DND-41 (cell line): ENCODE results near the gene CYP2W1.

Experiments used
- ATAC-seq: fragments of 200-7000 bp; cut with Tn5 transposase; 3 replicates; pipeline ENCODE4 v1.9.1; 2021; ENCODE audit warnings: low read depth; ENCODE audit not compliant: insufficient read depth
- DNase-seq: peaks from one replicate; pipeline ENCODE4 v3.0.0-alpha.2; 2020
- H2AFZ ChIP-seq: 2 replicates; pipeline ENCODE4 v1.6.0; 2012; ENCODE audit warnings: low read depth, low read length
- H3K27ac ChIP-seq: 2 replicates; pipeline ENCODE4 v1.5.1; 2012; ENCODE audit warnings: low read length, inconsistent platforms
- H3K27me3 ChIP-seq: fragments of 200-600 bp; sonication (generic); 2 replicates; pipeline ENCODE4 v1.6.0; 2012; ENCODE audit warnings: low read length, mild to moderate bottlenecking, inconsistent platforms; ENCODE audit not compliant: insufficient read depth, poor library complexity
- H3K36me3 ChIP-seq: 2 replicates; pipeline ENCODE4 v1.5.1; 2012; ENCODE audit warnings: low read length, inconsistent platforms; ENCODE audit not compliant: insufficient read depth
- H3K4me1 ChIP-seq: 2 replicates; pipeline ENCODE4 v1.5.1; 2012; ENCODE audit warnings: mild to moderate bottlenecking, low read length; ENCODE audit not compliant: insufficient read depth
- H3K4me2 ChIP-seq: 2 replicates; pipeline ENCODE4 v1.6.0; 2012; ENCODE audit warnings: mild to moderate bottlenecking, moderate library complexity, low read length, inconsistent platforms; ENCODE audit not compliant: insufficient read depth
- H3K4me3 ChIP-seq, 2 experiments: fragments of 200-600 bp in 1 of 2; shearing (Covaris generic) in 1 of 2; 2 replicates each; pipeline ENCODE4 v1.5.1; 2012 to 2016; ENCODE audit warnings: inconsistent platforms in 2 of 2, low read length in 2 of 2, mild to moderate bottlenecking in 2 of 2, low read depth in 1 of 2, moderate library complexity in 1 of 2
- H3K79me2 ChIP-seq: 2 replicates; pipeline ENCODE4 v1.6.0; 2012; ENCODE audit warnings: low read length, inconsistent platforms; ENCODE audit not compliant: insufficient read depth
- H3K9ac ChIP-seq: 2 replicates; pipeline ENCODE4 v1.6.0; 2012; ENCODE audit warnings: low read depth, mild to moderate bottlenecking, inconsistent platforms, low read length, moderate library complexity
- H3K9me3 ChIP-seq: 2 replicates; pipeline ENCODE4 v1.5.1; 2012; ENCODE audit warnings: low read length, moderate library complexity, mild to moderate bottlenecking, inconsistent platforms; ENCODE audit not compliant: insufficient read depth, severe bottlenecking
- H4K20me1 ChIP-seq: 2 replicates; pipeline ENCODE4 v1.6.0; 2012; ENCODE audit warnings: low read length; ENCODE audit not compliant: insufficient read depth
- EZH2 ChIP-seq: IDR thresholded peaks from 3 replicates; pipeline ENCODE4 v1.6.1; 2012; ENCODE audit warnings: borderline replicate concordance, low read depth, mild to moderate bottlenecking, moderate library complexity, low read length, inconsistent platforms; ENCODE audit not compliant: severe bottlenecking
- TF ChIP-seq, protein P1 (sequence below): IDR thresholded peaks from 2 replicates; pipeline ENCODE4 v1.5.1; 2012; ENCODE audit warnings: borderline replicate concordance, low read length, moderate library complexity, mild to moderate bottlenecking; ENCODE audit not compliant: poor library complexity, severe bottlenecking; ENCODE audit errors: extremely low read depth

The CYP2W1 gene

DNA sequence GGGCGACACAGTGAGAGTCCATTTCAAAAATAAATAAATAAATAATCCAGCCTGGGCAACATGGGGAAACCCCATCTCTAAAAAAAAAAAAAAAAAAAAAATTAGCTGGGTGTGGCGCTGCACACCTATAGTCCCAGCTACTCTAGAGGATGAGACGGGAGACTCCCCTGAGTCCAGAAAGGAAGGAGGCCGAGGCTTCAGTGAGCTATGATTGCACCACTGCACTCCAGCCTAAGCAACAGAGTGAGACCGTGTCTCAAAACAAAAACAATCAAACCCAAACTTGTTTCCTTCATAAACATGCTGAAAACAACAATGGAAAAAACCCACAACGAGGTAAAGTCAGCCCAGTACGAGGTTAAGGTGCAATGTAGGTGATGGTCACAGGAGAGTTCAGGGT is 8.8 kb upstream of the CYP2W1 start:
- Histone ChIP-seq H3K79me2 (peaks cover 59% of the 10 kb centered on the region), H3K9ac (peak overlapping the region; percentile 93), H3K36me3 (peaks cover 39% of the 10 kb centered on the region), H2AFZ (no peak overlapping the region), H3K4me1 (peaks cover 32% of the 10 kb centered on the region), H3K4me2 (peak overlapping the region; percentile 81), H3K27ac (peak overlapping the region; percentile 84; the same call in 1 of the 2 replicates), H3K4me3 (peak overlapping the region; percentile 77 to 79), H3K27me3 (no peaks in the 10 kb centered on the region), H4K20me1 (peaks cover 50% of the 10 kb centered on the region), H3K9me3 (no peaks in the 10 kb centered on the region)
- no peak for ATAC-seq
- no peak for TF ChIP-seq EZH2
- TF ChIP-seq, protein P1, sequence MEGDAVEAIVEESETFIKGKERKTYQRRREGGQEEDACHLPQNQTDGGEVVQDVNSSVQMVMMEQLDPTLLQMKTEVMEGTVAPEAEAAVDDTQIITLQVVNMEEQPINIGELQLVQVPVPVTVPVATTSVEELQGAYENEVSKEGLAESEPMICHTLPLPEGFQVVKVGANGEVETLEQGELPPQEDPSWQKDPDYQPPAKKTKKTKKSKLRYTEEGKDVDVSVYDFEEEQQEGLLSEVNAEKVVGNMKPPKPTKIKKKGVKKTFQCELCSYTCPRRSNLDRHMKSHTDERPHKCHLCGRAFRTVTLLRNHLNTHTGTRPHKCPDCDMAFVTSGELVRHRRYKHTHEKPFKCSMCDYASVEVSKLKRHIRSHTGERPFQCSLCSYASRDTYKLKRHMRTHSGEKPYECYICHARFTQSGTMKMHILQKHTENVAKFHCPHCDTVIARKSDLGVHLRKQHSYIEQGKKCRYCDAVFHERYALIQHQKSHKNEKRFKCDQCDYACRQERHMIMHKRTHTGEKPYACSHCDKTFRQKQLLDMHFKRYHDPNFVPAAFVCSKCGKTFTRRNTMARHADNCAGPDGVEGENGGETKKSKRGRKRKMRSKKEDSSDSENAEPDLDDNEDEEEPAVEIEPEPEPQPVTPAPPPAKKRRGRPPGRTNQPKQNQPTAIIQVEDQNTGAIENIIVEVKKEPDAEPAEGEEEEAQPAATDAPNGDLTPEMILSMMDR = no peak
- DNase-seq = no peak

DNA sequence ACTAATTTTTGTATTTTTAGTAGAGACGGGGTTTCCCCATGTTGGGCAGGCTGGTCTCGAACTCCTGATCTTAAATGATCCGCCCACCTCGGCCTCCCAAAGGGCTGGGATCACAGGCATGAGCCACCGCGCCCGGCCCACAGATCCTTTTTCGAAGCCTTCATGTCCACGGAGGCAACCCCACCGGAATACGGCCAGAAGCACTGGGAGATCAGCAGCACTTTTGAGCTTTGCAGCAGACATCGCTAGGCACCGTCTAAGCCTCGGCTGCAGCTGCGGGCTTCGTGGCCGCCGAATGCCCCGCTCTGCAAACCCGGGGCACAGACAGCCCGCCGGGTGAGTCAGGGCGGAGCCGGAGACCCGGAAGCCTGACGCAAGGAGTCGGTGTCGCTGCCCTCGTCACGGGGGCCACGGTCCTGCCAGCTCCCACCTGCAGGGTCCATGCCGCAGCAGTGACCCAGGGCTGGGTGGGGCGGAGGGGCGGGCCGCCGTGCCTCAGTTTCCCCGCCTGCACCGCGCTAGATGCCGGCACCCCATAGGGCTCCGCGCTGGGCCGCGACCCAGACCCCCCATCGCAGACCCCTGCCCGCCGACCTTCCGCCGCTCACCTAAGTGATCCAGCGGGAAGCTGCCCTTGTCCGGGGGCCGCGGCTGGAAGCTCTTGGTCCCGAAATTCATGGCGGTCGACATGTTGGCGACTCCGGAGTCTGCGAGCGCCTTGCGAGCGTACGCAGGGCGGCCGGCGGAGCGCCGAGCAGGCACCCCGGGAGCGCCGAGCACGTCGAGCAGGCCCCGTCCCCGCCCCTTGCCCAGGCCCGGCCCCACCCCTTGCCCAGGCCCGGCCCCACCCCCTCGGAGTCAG is 7.9 kb upstream of the CYP2W1 start, which contains the start of gene COX19:
Gene COX19 (minus strand): TSS at position 730 of the 862 bp plus-strand sequence. CDS start 40 bp downstream, at position 690.
- ATAC-seq = peak; percentile 90
- H3K4me3 ChIP-seq = peak within 1 kb of the TSS; percentile 77 to 79
- peak within 1 kb of the TSS; percentile 93 for H3K9ac ChIP-seq
- H3K4me1 ChIP-seq = peaks cover 32% of the 10 kb centered on the region
- peaks cover 51% of the 10 kb centered on the region for H3K79me2 ChIP-seq
- DNase-seq = peak; percentile 92
- H2AFZ ChIP-seq = peak within 1 kb of the TSS; percentile 94
- H3K4me2 ChIP-seq = peak within 1 kb of the TSS; percentile 81
- no peaks in the 10 kb centered on the region for H3K9me3 ChIP-seq
- peaks cover 42% of the 10 kb centered on the region for H4K20me1 ChIP-seq
- peak within 1 kb of the TSS; percentile 84 for H3K27ac ChIP-seq
- no peak for TF ChIP-seq EZH2
- TF ChIP-seq, protein P1 = no peak
- H3K36me3 ChIP-seq = peaks cover 30% of the 10 kb centered on the region
- no peaks in the 10 kb centered on the region for H3K27me3 ChIP-seq

DNA sequence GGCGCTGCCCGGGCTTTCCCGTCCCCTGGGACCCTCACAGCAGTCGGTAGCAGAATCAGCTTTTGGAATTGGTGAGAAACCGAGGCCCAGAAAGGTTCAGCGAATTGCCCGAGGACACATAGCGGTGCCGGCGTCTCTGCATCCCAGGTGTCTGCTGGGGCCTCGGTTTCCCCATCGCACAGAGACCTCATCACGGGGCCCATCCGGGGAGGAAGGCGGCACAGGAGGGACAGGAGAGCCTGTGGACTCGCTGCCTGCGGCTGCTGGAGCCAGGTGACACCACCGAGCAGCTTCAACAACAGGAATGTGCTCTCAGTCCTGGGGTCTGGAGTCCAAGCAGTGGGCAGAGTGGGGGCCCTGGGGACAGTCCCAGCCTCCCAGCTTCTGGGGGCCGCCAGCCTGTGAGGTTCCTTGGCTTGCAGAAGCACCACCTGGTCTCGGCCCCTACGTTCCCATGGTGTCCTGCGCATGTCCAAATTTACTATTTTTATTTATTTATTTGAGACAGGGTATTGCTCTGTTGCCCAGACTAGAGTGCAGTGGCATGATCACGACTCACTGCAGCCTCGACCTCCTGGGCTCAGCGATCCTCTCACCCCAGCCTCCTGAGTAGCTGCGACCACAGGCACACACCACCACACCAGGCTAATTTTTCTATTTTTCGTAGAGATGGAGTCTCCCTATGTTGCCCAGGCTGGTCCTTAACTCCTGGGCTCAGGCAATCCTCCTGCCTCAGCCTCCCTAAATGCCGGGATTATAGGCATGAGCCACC is 7.1 kb upstream of the CYP2W1 start:
- Histone ChIP-seq H3K79me2 (peaks cover 44% of the 10 kb centered on the region), H3K4me2 (peak overlapping the region; percentile 81), H3K27ac (0 out of 2 replicates have a peak overlapping the region, but pooled peaks have one; percentile 40), H3K27me3 (no peaks in the 10 kb centered on the region), H3K9ac (peak overlapping the region; percentile 93), H3K4me1 (peaks cover 32% of the 10 kb centered on the region), H3K9me3 (no peaks in the 10 kb centered on the region), H2AFZ (peak overlapping the region; percentile 78), H3K4me3 (peak overlapping the region in 1 of 2 experiments; percentile 79; a peak in 2 of 4 replicates), H4K20me1 (peaks cover 37% of the 10 kb centered on the region), H3K36me3 (peaks cover 24% of the 10 kb centered on the region)
- no peak for TF ChIP-seq EZH2
- TF ChIP-seq, protein P1 = no peak
- ATAC-seq (no peak), DNase-seq (no peak)
